MM.1S (cell line): Measurements from ENCODE around the gene DTL.

Experiments used
- EZH2phosphoT487 ChIP-seq: fragments of 300-600 bp; sonication (generic); IDR thresholded peaks from 2 replicates; pipeline ENCODE4 v1.6.1; 2018; ENCODE audit warnings: antibody characterized with exemption, low read length
- TF ChIP-seq, protein P1 (sequence below): fragments of 300-600 bp; sonication (generic); IDR thresholded peaks from 2 replicates; pipeline ENCODE4 v1.5.1; 2016; ENCODE audit warnings: antibody characterized with exemption, low read length, mixed read lengths

GRCh38 chr1:212119863-212120262 lies 84.3 kb downstream of the DTL start:
- TF ChIP-seq, protein P1, sequence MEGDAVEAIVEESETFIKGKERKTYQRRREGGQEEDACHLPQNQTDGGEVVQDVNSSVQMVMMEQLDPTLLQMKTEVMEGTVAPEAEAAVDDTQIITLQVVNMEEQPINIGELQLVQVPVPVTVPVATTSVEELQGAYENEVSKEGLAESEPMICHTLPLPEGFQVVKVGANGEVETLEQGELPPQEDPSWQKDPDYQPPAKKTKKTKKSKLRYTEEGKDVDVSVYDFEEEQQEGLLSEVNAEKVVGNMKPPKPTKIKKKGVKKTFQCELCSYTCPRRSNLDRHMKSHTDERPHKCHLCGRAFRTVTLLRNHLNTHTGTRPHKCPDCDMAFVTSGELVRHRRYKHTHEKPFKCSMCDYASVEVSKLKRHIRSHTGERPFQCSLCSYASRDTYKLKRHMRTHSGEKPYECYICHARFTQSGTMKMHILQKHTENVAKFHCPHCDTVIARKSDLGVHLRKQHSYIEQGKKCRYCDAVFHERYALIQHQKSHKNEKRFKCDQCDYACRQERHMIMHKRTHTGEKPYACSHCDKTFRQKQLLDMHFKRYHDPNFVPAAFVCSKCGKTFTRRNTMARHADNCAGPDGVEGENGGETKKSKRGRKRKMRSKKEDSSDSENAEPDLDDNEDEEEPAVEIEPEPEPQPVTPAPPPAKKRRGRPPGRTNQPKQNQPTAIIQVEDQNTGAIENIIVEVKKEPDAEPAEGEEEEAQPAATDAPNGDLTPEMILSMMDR, result no peak
- TF ChIP-seq EZH2phosphoT487, result no peak
